ENCODE measurements around the gene RGS21.

DNA sequence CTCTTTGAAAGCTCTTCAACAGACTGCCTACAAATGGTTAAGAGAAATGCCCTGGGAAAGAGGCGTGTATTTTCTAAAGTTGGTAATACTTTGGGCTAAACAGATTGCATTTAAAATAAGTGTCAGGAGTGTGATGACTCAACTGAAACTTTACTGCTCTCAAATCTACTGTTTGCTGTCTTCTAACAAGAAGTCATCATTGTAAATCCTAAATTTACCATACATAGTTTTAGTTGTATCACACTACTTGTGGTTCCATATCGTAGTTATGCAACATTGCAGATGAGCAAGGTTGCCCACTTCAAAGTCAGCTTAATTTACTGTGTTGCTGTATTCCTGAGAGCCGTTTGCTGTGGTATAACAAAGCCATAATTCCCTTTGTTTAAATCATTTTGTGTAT lies 59.6 kb downstream of the RGS21 start:
- TF ChIP-seq, protein P1, sequence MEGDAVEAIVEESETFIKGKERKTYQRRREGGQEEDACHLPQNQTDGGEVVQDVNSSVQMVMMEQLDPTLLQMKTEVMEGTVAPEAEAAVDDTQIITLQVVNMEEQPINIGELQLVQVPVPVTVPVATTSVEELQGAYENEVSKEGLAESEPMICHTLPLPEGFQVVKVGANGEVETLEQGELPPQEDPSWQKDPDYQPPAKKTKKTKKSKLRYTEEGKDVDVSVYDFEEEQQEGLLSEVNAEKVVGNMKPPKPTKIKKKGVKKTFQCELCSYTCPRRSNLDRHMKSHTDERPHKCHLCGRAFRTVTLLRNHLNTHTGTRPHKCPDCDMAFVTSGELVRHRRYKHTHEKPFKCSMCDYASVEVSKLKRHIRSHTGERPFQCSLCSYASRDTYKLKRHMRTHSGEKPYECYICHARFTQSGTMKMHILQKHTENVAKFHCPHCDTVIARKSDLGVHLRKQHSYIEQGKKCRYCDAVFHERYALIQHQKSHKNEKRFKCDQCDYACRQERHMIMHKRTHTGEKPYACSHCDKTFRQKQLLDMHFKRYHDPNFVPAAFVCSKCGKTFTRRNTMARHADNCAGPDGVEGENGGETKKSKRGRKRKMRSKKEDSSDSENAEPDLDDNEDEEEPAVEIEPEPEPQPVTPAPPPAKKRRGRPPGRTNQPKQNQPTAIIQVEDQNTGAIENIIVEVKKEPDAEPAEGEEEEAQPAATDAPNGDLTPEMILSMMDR (IDR thresholded peaks at IDR 0.05): no peak
- TF ChIP-seq EP300 (IDR thresholded peaks at IDR 0.05) (no peak), POLR2AphosphoS5 (IDR thresholded peaks at IDR 0.05) (no peak)
